Right lobe of liver (tissue), 4 donors: ENCODE results near the gene TBCB.

ENCODE experiments used
- CTCF ChIP-seq, 4 donors: fragments of 200-600 bp in 3 of 4; fragments of 450-650 bp in 1 of 4; IDR thresholded peaks; one replicate each; pipeline versions ENCODE4 v1.5.1 to v1.8.0; 2016 to 2022; ENCODE audit warnings: antibody characterized with exemption in 4 of 4, mild to moderate bottlenecking in 2 of 4
- POLR2A ChIP-seq: fragments of 450-650 bp; IDR thresholded peaks from one replicate; pipeline ENCODE4 v1.6.1; 2017; ENCODE audit warnings: antibody characterized with exemption, mild to moderate bottlenecking
- donor health status: DM: no; HTN: no; CAD: no.
- donor health status: DM: no; HTN: no; CAD: no.
- donor health status: DM: no; HTN: yes; CAD: no.

DNA sequence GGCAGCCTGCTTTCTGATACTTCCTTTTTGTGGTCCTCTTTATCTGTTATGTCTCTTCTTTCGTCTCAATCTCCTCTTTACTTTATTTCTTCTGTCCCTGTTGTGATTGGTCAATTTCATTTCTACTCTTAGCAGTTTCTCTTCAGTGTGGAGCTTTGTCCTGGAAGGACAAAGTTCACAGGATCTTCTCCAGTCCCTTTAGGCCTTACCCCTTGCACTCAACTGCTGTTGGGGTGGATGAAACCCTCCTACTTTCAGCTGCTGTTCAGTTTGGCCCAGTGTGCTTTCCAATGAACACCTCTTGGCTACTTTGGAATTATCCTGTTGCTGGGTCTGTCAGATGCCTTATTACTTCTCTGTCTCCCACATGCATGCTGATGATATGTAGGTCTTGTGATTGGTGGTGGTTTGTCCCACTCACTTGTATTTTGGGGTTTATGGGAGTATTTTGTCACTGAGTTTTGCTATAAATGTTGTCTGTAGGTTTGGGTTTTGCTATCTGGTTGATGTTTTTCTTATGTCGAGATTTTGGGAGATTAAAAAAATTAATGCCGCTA is 35.8 kb upstream of the TBCB start:
- TF ChIP-seq CTCF (IDR thresholded peaks at IDR 0.05) (no peak), POLR2A (no peak)
